ENCODE measurements around the gene DNAJC27. TPM values are rescaled to one million over a fixed set of nuclear protein-coding genes. Genes with fewer than 3 reads are reported as not detected.

Gene DNAJC27
- total and polyA plus RNA-seq, 9 of the 15 experiments (the other 6 are each of a cell fraction or from before 2014, with no cell fraction given), result 0.53 to 5.9 (median 3.0) TPM

GRCh38 chr2:24906466-24906865 lies 65.3 kb downstream of the DNAJC27 start (continued):
- TF ChIP-seq CREB3 (tag; conservative IDR thresholded peaks at IDR 0.05; ENCODE audit: low read depth) (no peak), NONO (IDR thresholded peaks at IDR 0.05; ENCODE audit: low read depth in 2 of 2, low read length in 1 of 2) (no peak), MGA (IDR thresholded peaks at IDR 0.05) (no peak)

Measured in K562 (cell line).